A549 (cell line): Measurements from ENCODE around the gene FKBP3.

Source experiments
- CEBPB ChIP-seq, 2 experiments: fragments of >200 bp in 1 of 2; sonication (Bioruptor Twin) in 1 of 2; formaldehyde crosslinking in 1 of 2; IDR thresholded peaks; 2 replicates each; pipeline ENCODE4 v1.6.1; 2012 to 2016
- EP300 ChIP-seq, 2 experiments: fragments of >200 bp; sonication (Bioruptor Twin); formaldehyde crosslinking; IDR thresholded peaks; 2 replicates in 1 of 2; 3 replicates in 1 of 2; pipeline ENCODE4 v1.6.1; 2016 to 2017
- HOXA7 ChIP-seq: fragments of 250-450 bp; sonication (Bioruptor Pico); IDR thresholded peaks from 2 replicates; pipeline ENCODE4 v1.5.0; 2020; ENCODE audit warnings: mild to moderate bottlenecking, moderate library complexity
- KDM1A ChIP-seq: fragments of 200-600 bp; sonication (generic); IDR thresholded peaks from 2 replicates; pipeline ENCODE4 v1.6.1; 2016; ENCODE audit warnings: low read depth, mild to moderate bottlenecking
- KDM5A ChIP-seq: fragments of 200-600 bp; sonication (generic); IDR thresholded peaks from 2 replicates; pipeline ENCODE4 v1.6.1; 2016; ENCODE audit warnings: antibody characterized with exemption, mild to moderate bottlenecking
- MYC ChIP-seq: IDR thresholded peaks from 2 replicates; pipeline ENCODE4 v1.6.1; 2012; ENCODE audit warnings: mild to moderate bottlenecking, inconsistent platforms, low read length, improper control_type of control experiment, borderline replicate concordance
- NPAS2 ChIP-seq: fragments of 250-450 bp; sonication (Bioruptor Pico); IDR thresholded peaks from 2 replicates; pipeline ENCODE4 v1.8.0; 2022; ENCODE audit warnings: mild to moderate bottlenecking, moderate library complexity, borderline replicate concordance
- POLR2A ChIP-seq: IDR thresholded peaks from 2 replicates; pipeline ENCODE4 v1.6.1; 2012; ENCODE audit warnings: mild to moderate bottlenecking, low read length
- RAD21 ChIP-seq, 2 experiments: fragments of >200 bp in 1 of 2; sonication (Bioruptor Twin) in 1 of 2; formaldehyde crosslinking in 1 of 2; IDR thresholded peaks in 1 of 2; conservative IDR thresholded peaks in 1 of 2; 2 replicates in 1 of 2; 3 replicates in 1 of 2; pipeline ENCODE4 v1.6.1; 2012 to 2018; ENCODE audit warnings: inconsistent platforms in 1 of 2
- ZSCAN20 ChIP-seq: fragments of 250-450 bp; sonication (Bioruptor Pico); IDR thresholded peaks from 2 replicates; pipeline ENCODE4 v1.8.0; 2022; ENCODE audit warnings: mild to moderate bottlenecking, moderate library complexity
- TF ChIP-seq, protein P1 (sequence below): fragments of >200 bp; sonication (Bioruptor Twin); formaldehyde crosslinking; IDR thresholded peaks from 3 replicates; pipeline ENCODE4 v1.5.1; 2016
- TF ChIP-seq, protein P2 (sequence below): fragments of 250-450 bp; sonication (Bioruptor Pico); IDR thresholded peaks from 2 replicates; pipeline ENCODE4 v1.5.0; 2021; ENCODE audit warnings: mild to moderate bottlenecking, moderate library complexity, borderline replicate concordance

- no peak for TF ChIP-seq POLR2A
- TF ChIP-seq, protein P1, sequence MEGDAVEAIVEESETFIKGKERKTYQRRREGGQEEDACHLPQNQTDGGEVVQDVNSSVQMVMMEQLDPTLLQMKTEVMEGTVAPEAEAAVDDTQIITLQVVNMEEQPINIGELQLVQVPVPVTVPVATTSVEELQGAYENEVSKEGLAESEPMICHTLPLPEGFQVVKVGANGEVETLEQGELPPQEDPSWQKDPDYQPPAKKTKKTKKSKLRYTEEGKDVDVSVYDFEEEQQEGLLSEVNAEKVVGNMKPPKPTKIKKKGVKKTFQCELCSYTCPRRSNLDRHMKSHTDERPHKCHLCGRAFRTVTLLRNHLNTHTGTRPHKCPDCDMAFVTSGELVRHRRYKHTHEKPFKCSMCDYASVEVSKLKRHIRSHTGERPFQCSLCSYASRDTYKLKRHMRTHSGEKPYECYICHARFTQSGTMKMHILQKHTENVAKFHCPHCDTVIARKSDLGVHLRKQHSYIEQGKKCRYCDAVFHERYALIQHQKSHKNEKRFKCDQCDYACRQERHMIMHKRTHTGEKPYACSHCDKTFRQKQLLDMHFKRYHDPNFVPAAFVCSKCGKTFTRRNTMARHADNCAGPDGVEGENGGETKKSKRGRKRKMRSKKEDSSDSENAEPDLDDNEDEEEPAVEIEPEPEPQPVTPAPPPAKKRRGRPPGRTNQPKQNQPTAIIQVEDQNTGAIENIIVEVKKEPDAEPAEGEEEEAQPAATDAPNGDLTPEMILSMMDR = no peak
- TF ChIP-seq EP300 (IDR thresholded peaks at IDR 0.05) = no peak
- TF ChIP-seq HOXA7 (CRISPR knock-in tag) = no peak
- TF ChIP-seq RAD21 (conservative IDR thresholded peaks at IDR 0.05 in 1 of 2, IDR thresholded peaks at IDR 0.05 in 1 of 2) = no peak
- no peak for TF ChIP-seq KDM1A
- TF ChIP-seq KDM5A = no peak
- no peak for TF ChIP-seq MYC
- TF ChIP-seq, protein P2, sequence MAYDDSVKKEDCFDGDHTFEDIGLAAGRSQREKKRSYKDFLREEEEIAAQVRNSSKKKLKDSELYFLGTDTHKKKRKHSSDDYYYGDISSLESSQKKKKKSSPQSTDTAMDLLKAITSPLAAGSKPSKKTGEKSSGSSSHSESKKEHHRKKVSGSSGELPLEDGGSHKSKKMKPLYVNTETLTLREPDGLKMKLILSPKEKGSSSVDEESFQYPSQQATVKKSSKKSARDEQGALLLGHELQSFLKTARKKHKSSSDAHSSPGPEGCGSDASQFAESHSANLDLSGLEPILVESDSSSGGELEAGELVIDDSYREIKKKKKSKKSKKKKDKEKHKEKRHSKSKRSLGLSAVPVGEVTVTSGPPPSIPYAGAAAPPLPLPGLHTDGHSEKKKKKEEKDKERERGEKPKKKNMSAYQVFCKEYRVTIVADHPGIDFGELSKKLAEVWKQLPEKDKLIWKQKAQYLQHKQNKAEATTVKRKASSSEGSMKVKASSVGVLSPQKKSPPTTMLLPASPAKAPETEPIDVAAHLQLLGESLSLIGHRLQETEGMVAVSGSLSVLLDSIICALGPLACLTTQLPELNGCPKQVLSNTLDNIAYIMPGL (CRISPR knock-in tag) = no peak
- TF ChIP-seq ZSCAN20 (CRISPR knock-in tag) = no peak
- TF ChIP-seq CEBPB (IDR thresholded peaks at IDR 0.05) = no peak
- no peak for TF ChIP-seq NPAS2 (CRISPR knock-in tag)
Observed at GRCh38 chr14:45070215-45070614, 64.1 kb downstream of the FKBP3 start.
